ENCODE measurements around the gene CDC42. TPM values are rescaled to one million over a fixed set of nuclear protein-coding genes. Genes with fewer than 3 reads are reported as not detected.
A peak's percentile ranks its signal among the peaks of the same experiment; 100 is the strongest.

CDC42 gene
- total and polyA plus RNA-seq, 9 of the 15 experiments (the other 6 are each of a cell fraction or from before 2014, with no cell fraction given) = 186 to 398 (median 325) TPM

DNA sequence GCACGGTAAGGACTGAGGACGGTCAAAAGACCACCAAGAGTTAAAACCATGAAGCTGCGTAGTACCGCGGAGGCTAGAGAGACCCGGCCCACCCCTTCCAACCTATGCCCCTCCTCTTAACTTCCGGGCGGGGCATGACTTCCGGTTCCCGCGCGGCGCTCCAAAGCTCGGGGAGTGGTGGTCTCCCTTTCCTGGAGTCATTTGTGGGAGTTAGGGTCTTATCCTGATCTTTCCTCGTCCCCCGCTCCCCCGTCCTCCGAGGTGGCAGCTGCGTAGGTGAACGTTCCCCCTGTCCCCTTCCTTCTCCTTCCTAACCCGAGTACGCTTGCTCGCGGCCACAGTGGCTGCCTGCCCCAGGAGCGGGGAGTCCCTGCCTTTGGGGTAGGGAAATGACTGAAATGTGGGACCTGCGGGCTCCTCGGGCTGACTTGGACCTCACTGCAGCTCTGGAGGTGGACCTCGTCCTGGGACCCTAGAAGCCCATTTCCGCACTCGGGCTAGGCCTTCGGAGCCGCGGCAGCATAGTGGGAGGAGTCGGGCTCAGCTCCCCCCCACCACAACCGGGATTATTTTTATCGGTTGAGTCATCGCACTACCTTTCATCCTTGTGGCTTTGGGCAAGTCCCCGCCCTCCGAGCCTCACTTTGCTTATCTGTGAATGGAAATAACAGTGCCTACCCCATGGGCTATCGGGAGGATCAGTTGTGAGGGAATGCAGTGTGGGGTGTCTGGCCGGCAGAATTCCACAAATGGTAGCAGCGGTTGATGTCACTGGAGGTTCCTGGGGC is 26.9 kb upstream of the CDC42 start (continued):
- TF ChIP-seq BRD9 (IDR thresholded peaks at IDR 0.05; ENCODE audit: low read depth, partially characterized antibody) (peak; percentile 89), BMI1 (IDR thresholded peaks at IDR 0.05; ENCODE audit: low read length) (no peak), RHOXF2B (CRISPR knock-in tag; conservative IDR thresholded peaks at IDR 0.05) (peak; percentile 84; the same call in 1 of the 2 replicates), POLR2G (IDR thresholded peaks at IDR 0.05; ENCODE audit: low read depth, low read length) (peak; percentile 96), DNMT1 (IDR thresholded peaks at IDR 0.05) (peak; percentile 34; the same call in 1 of the 2 replicates), RBM34 (IDR thresholded peaks at IDR 0.05; ENCODE audit: borderline replicate concordance, insufficient read depth, low read length) (no peak), ZNF197 (CRISPR knock-in tag; IDR thresholded peaks at IDR 0.05; ENCODE audit: low read depth) (peak; percentile 84), HDAC1 (IDR thresholded peaks at IDR 0.05) (peak in 1 of 2 experiments; percentile 63; a peak in 1 of 4 replicates), ZFP36 (IDR thresholded peaks at IDR 0.05; ENCODE audit: low read depth, low read length, partially characterized antibody) (peak; percentile 20), RAD51 (IDR thresholded peaks at IDR 0.05; ENCODE audit: borderline replicate concordance, low read depth) (no peak), TARDBP (IDR thresholded peaks at IDR 0.05) (peak; percentile 22; the same call in 1 of the 2 replicates)
- TF ChIP-seq, protein P1, sequence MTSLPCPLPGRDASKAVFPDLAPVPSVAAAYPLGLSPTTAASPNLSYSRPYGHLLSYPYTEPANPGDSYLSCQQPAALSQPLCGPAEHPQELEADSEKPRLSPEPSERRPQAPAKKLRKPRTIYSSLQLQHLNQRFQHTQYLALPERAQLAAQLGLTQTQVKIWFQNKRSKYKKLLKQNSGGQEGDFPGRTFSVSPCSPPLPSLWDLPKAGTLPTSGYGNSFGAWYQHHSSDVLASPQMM (CRISPR knock-in tag; IDR thresholded peaks at IDR 0.05) = no peak
- TF ChIP-seq, protein P2, sequence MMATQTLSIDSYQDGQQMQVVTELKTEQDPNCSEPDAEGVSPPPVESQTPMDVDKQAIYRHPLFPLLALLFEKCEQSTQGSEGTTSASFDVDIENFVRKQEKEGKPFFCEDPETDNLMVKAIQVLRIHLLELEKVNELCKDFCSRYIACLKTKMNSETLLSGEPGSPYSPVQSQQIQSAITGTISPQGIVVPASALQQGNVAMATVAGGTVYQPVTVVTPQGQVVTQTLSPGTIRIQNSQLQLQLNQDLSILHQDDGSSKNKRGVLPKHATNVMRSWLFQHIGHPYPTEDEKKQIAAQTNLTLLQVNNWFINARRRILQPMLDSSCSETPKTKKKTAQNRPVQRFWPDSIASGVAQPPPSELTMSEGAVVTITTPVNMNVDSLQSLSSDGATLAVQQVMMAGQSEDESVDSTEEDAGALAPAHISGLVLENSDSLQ (IDR thresholded peaks at IDR 0.05) = no peak
- TF ChIP-seq, protein P3, sequence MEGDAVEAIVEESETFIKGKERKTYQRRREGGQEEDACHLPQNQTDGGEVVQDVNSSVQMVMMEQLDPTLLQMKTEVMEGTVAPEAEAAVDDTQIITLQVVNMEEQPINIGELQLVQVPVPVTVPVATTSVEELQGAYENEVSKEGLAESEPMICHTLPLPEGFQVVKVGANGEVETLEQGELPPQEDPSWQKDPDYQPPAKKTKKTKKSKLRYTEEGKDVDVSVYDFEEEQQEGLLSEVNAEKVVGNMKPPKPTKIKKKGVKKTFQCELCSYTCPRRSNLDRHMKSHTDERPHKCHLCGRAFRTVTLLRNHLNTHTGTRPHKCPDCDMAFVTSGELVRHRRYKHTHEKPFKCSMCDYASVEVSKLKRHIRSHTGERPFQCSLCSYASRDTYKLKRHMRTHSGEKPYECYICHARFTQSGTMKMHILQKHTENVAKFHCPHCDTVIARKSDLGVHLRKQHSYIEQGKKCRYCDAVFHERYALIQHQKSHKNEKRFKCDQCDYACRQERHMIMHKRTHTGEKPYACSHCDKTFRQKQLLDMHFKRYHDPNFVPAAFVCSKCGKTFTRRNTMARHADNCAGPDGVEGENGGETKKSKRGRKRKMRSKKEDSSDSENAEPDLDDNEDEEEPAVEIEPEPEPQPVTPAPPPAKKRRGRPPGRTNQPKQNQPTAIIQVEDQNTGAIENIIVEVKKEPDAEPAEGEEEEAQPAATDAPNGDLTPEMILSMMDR (IDR thresholded peaks at IDR 0.05 in 2 of 3, conservative IDR thresholded peaks at IDR 0.05 in 1 of 3; ENCODE audit: insufficient read depth in 2 of 3, low read depth in 1 of 3, low read length in 3 of 3) = no peak; a peak in 1 of 6 replicates
- TF ChIP-seq, protein P4, sequence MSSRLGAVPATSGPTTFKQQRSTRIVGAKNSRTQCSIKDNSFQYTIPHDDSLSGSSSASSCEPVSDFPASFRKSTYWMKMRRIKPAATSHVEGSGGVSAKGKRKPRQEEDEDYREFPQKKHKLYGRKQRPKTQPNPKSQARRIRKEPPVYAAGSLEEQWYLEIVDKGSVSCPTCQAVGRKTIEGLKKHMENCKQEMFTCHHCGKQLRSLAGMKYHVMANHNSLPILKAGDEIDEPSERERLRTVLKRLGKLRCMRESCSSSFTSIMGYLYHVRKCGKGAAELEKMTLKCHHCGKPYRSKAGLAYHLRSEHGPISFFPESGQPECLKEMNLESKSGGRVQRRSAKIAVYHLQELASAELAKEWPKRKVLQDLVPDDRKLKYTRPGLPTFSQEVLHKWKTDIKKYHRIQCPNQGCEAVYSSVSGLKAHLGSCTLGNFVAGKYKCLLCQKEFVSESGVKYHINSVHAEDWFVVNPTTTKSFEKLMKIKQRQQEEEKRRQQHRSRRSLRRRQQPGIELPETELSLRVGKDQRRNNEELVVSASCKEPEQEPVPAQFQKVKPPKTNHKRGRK (tag; IDR thresholded peaks at IDR 0.05) = no peak
- TF ChIP-seq, protein P5, sequence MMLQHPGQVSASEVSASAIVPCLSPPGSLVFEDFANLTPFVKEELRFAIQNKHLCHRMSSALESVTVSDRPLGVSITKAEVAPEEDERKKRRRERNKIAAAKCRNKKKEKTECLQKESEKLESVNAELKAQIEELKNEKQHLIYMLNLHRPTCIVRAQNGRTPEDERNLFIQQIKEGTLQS (IDR thresholded peaks at IDR 0.05) = peak; percentile 93
- TF ChIP-seq, protein P5 (CRISPR knock-in tag; conservative IDR thresholded peaks at IDR 0.05) = peak; percentile 95; the same call in 1 of the 2 replicates
- TF ChIP-seq, protein P6, sequence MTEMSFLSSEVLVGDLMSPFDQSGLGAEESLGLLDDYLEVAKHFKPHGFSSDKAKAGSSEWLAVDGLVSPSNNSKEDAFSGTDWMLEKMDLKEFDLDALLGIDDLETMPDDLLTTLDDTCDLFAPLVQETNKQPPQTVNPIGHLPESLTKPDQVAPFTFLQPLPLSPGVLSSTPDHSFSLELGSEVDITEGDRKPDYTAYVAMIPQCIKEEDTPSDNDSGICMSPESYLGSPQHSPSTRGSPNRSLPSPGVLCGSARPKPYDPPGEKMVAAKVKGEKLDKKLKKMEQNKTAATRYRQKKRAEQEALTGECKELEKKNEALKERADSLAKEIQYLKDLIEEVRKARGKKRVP (CRISPR knock-in tag; IDR thresholded peaks at IDR 0.05) = 0 out of 2 replicates have a peak, but pooled peaks have one; percentile 25
